ENCODE measurements around the gene CEP41.

The CEP41 gene

DNA sequence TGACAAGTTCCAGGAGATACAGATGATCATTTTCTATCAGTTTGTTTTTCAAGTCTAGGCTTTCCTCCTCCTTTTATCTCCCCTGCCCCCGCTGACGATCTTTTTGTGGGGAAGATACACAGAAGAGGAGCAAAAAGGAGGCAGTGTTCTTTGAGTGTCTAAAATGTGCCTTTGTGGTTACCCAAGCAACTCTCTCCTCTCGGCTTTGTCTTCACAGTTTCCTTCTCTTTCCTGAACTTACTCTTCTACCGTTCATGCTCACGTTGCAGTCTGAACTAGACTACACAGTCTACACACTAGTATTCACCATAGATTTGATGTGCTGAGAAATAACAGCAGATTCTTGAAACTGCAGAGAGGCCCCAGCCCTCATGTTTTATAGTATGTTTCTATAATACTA is 23.6 kb downstream of the CEP41 start:
- DNase-seq, result no peak

DNA sequence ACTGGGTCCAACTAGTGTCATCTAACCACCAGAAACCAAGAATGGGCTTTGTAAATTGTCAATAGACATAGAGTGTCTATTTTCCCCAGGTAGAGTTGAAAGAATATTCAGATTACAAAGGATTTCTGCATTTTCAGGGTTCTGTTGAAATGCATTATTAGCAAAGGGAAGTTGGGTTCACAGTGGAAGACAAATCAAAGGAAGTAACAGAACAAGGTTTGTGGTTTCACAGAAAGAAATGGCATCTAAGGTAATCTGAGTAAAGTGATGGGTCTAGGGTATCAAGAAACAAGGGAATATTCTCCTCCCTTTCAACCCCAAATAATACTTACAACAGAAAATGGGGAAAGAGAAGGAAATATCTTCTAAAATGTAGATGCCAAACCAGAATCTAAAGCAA is 25.8 kb downstream of the CEP41 start:
- no peak for DNase-seq

DNA sequence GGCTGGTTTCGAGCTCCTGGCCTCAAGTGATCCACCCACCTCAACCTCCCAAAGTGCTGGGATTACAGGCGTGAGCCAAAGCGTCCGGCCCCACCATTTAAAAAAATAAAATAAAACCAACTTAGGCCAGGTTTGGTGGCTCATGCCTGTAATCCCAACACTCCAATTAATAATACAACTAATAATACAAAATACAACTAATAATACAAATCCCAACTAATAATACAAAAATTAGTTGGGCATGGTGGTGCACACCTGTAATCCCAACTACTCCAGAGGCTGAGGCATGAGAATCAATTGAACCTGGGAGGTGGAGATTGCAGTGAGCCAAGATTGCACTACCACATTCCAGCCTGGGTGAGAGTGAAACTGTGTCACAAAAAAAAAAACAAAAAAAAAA is 27.6 kb downstream of the CEP41 start:
- DNase-seq, result no peak

DNA sequence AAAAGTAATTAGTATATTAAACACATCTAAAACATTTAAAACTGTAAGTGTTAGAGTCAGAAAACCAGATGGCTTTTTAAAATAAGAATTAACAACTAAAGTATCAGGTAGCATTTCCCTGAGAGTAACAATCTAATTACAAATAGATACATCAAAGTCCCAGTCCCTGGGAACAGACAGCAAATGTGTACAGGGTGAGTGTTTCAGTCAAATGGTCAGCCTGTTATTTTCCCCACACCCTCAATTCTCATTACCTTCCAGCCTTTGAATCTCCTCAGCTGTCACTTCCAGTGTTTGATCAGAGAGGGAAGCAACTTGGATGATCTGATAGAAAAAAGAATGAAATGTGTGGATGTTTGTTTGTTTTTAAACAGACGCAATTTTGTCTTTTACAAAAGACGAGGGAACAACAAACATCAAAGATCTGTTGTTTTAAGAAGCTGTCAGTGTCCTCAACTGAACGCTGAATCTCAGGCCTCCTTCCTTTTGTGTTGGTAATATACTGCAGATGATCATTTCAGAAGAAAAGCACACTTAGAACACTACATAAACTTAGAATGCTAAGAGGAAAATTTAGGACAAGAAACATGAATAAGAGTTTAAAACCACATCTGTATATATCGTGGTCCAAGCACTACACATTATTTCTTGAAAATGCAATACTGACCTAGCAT is 29.8 kb downstream of the CEP41 start:
- no peak for DNase-seq

DNA sequence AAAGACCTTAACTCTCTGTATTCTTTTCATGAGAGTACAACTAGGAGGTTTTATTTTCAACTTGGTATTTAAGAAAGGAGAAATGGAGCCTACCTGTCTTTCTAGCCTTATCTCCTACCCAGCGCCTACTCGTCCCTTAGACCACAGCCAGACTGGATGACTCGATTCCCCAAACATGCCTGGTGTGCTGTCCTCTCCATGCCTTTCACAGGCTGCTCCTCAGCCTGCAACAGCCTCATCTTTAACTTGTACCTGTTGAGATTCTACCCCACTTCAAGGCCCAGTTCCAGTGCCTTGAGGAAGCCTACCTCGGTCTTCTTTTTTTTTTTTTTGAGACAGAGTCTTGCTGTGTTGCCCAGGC is 31.1 kb downstream of the CEP41 start:
- peak; percentile 36 for DNase-seq

DNA sequence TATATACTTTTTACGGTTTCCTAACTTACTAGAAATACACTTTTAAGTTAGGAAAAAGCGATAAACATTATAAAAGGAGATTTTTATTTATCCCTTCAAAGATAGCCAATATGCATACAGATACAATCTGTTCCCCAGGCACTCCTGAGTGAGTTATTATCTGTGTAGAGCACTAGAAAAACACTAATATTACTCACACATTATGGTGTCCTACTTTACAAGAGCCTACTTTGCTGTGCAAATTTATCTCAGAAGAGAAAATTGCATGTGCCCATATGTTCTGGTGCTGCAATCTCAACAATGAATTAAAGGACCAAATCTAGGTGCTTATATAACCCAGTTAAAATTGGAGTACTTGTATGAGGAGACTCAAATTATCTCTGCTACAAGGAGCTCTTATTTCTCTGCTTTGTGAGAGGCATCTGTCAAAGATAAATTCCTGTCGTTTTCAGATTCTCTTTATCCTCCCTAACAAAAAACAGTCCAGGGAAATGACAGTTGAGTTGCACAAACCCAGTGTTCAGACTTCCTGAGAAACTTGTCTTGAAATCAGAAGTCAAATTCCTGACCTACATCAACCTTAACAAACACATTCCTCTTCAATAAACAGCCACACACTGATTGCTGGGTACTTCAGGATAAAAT is 31.6 kb downstream of the CEP41 start:
- DNase-seq, result peak; percentile 42

DNA sequence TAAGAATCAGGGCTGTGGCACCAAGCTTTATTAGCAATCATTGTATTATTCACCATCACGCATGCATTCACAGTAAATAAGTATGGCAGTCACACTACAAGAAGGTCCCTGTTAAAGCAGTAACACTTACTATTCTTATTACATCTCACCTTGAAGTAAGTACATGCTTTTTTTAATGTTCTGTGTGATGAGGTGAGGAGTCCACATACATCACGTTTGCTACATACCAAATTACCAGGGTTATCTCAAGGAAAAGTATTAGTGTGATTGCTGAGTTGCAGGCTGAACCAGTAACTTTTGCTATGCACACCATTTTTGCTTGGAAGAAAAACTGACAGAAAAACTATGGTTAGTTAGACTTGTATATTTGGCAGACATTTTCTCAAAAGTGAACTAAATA is 35.8 kb downstream of the CEP41 start:
- DNase-seq, result no peak

DNA sequence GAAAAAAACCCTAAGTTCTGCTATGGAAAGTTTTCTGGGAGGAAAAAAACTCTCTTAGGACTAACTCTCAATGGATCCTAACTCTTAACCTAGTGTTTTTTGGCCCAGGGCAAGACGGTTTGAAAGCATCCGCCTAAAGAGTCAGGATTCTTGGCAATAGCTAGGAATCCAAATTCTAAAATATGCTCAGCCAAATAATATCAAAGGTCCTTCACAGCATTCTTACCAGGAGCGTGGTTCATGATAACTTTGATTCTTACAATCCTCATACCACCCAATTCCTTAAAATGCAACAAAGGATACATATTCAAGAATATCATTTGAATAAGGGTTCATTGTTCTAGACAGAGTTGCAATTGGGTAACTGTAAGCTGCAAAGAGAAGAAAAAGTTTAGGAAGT is 39.2 kb downstream of the CEP41 start:
- DNase-seq, result no peak

DNA sequence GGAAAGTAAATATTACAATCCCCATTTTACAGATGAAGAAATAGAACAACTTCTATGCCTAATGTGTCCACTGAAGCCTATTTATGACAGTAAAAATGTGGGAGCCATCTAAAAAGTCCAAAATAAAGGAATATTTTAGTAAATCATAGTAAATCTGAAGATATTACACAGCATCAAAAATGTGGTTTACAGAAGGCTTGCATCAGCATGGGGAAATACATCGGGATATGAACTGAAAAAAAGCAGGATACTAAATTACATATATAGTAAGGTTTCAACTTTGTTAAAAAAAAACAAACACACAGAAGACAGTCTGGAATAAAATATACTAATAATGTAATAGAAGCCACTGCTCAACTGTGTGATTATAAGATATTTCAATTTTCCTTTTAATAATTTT is 39.7 kb downstream of the CEP41 start:
- no peak for DNase-seq

DNA sequence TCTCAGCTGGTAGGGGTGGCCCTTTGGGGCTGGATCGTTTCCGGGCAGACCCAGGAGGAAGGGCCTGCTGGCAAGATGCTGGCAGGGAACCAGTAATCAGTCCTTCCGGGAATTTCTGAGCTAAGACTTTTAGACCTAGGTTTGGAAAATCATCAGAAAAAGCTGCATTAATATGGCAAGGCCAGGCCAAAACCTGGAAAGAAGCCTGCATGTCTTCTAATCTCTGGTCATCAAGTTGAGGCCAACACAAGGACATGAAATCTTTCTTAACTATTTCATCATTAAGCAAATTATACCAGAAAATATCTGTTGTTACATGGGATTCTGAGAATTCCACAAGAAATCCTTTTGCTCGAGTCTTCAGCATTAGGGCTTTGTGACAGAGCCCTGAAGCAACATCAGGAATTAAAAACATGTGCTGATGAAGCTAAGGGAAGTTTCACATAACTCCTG is 40.7 kb downstream of the CEP41 start:
- DNase-seq, result peak; percentile 86

DNA sequence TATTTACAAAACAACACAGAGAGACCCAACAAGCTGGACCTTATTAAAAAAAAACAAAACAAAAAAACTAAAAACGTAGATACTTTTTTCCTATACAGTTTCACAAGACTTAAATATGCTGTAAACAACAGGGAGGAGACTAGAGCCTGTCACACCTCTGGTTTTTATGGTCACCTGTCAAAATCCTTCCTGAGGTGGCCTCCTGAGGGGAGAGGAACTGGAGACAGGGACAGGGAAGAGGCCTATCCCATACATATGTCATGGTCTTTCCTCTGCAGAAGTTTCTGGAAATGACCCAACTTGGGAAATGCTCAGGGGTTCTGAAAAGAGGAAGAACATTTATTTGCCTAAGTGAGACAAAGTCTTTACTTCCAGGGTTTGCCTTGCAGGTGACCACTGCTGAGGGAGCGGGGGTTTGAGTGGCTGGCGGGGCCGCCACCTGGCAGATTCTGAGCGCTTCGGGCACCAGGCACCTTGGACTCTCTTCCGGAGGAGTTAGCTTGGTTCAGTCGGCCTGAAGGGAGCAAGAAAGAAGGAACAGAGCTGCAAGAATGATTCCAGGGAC is 42.2 kb downstream of the CEP41 start:
- DNase-seq, result no peak

DNA sequence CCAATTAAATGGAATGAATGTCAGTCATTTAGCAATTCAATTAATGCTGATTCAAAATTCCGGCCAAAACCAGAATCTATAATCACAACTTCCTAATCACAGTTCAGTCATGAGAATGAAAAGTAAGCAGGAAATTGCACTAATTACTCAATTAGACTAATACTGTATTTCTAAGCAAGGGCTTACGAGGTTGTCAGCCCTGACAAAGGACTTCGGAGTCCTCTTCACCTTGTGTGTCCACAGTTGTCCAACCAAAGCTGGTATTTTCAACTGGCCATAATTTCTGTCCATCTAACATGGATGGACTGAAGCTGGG is 43.1 kb downstream of the CEP41 start:
- no peak for DNase-seq

DNA sequence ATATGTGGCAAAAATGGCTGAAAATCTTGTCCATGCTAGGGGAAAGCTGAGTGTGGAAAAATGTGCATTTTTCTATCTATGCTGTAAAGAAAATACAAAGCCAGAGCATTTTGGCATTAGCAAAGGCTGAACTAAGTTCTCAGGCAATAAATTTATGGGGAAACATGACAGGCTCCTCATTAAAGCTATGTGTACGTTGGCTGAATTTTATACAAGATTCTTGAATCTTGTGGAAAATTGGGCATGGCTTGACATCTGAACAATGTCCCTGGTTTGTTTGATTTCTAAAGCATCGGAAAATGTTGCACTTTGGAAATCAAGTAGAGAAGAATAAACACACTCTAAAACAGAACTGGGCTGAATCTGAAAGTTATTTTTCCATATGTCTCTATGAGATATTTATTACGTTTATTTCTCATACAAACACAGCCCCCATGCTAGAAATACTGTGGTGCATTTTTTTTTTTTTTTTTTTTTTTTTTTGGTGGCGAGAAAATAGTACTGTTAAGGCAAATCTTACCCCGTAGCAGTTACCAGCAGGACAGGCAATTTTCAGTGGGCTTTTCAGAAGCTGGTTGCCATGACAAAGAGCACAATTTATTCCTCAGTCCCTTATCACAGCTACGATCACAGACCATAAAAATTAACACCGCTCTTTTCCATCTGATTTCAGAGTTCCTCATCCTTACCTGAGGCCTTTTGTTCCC is 43.6 kb downstream of the CEP41 start:
- peak; percentile 45 for DNase-seq

DNA sequence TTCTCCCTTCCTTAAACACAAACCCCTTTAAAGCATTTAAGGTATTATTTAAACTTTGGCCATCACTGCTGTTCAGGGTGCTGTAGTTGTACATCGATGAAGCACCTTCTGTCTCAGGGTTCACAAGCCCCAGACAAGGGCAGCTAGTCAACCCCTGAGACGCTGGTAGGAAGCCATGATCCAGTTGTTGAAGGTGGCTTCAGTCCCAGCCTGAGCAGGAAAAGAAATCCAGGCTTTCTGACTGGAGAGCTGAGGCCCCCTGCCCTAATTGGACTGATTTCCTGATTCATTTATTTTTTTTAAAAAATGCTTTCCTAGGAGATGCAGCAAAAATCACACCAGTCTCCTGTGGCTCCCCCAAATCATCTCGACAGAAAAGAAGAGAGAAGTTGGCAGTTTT is 44.7 kb downstream of the CEP41 start:
- DNase-seq, result no peak

DNA sequence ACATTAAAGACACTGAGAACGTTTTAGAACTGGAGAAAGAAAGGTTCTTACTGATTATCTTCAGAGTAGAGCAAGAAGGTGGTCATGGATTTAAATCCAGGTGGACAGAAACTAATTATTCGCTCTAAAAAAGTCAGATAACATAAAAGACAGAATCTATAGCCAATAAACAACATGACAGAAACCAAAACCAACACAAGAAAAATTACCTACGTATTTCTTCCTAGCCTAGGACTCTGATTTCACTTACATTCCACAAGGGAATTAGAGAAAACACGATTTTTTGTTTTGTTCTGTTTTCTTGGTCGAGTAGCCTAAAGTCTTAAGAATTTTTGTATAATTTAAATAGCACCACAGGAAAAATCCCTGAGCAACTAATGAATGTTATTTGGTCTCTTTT is 45.4 kb downstream of the CEP41 start:
- no peak for DNase-seq

DNA sequence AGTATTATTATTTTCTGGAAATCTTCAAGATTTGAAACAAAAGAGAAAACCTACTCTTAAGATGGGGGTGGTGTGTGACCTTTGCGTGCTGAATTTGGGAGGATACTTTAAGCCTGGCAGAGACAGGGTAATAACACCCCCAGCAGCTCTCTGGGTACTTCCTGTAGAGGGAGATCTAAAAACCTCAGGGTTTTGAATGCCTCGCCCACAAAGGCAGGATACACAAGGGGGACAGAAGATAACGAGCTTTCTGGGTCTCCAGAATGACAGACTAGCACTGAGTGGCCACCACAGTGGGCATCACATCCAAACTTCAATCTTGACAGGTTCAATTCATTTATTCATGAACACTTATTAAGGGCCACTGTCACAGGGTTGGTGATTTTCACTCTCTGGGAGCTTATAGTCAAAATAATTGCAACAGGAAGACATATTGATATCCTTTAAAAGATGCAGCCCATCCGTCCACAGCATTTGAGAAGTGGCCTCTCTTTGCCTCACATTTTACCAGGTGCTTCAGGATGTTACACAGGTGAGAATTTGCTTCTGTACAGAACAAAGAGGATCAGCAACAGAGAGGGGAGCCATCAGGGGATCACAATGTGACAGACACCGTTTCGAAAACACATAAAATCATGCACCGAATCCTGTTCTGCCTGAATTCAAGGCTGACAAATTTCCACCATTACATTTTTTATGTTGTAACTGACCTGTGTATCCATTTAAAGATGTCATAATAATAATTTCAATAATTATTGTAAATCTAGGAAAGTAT is 46.2 kb downstream of the CEP41 start:
- no peak for DNase-seq

DNA sequence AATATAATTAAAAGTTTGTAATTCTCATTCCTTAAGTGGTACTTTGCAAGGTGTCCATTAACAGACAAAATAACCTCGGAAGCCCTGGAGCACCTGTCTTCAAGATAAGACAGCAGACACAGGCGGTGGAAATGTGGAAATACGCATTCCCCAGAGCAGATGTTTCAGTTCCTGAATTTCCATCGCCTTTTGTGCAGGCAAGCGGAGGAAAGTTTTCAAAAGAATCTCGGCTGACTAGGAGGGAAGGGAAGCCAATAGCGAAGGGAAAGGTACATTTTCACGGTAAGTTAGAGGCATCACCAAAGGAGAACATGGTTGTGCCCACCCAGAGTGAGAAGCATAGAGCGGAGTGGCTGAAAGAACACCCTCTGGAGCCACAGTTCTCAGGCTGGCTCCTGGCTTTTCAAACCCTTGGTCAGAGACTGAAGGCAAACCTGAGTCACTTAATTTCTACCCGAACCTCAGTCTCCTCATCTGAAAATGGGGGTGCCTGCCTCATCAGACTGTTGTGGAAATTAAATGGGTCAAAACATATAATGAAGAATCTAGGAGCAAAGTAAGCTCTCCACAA is 46.9 kb downstream of the CEP41 start:
- DNase-seq, result no peak

DNA sequence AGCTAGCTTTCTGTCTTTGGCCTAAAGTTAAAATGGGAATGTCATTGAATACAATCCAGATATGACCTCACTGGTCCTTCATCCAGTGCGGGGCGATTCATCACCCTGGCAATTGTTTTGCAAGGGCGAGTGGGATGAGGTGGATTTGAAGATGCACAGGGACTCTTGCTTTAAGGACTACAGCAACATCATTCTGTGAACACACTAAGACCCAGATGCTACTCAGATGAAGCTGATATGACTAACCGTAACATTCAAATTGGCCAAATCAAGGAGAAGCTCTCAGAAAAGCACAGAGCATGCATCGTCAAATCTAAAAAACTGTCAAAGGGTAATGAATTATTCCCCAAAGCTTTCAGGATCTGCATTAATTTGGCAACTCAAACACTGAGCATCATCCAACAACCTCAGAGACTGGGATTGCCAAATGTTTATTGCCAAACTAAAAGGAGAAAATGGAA is 47.7 kb downstream of the CEP41 start:
- peak; percentile 75 for DNase-seq

DNA sequence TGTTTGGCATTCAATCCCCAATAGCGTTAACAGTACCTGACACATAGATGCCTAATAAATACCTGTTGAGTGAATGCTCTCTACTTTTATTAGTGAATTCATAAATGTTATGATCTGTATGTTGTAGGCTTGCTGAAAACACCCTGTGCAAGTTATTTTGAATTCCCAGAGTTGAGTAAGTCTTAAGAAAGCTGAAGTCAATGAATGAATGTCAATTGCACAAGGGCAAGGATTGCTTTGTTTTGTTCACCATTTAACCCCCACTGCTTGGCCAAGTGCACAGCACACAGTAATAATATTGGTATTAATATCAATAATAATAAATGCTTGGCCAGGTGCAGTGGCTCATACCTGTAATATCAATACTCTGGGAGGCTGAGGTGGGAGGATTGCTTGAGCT is 50.3 kb downstream of the CEP41 start:
- no peak for DNase-seq

DNA sequence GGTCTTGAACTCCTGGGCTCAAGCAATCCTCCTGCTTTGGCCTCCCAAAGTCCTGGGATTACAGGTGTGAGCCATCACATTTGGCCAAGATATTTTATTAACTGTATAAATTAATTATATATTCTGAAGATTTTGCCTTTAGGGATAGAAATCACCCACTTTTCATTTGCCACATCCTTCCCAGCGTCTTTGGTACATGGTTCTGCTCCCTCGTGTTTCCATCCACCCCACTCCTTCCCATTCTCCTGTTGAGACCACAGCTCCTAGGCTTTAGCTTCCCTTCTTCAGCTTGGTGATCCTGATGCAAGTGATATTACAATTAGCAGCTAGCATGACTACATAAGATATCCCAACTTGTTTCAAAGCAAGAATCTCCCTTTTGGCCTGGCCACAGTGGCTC is 52.1 kb downstream of the CEP41 start:
- no peak for DNase-seq

DNA sequence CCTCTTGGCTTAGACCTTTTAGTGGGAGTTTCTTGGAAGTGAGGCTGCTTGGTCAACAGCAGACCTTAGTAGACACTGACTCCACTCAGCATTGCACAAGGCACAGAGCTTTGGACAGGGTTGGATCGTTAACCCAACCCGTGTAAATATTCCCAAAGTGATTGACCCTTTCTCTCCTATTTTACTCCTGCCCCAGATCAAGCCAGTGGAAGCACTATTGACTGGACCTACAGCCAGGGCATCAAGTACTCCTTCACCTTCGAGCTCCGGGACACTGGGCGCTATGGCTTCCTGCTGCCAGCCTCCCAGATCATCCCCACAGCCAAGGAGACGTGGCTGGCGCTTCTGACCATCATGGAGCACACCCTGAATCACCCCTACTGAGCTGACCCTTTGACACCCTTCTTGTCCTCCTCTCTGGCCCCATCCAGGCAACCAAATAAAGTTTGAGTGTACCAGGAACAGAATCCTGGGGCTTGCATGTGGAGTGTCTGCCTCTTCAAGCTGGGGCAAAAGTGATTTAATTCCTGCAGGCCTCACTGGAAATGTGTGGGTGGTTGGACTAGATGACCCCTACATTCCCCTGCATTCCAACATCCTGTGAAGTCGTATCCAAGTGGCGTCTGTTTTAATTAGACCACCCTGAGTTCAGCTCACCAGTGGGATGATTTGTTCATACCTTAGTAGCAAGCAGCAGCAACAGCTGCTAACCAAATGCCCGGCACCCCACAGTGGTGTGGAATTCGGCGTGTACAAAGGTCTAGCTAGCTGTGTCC is 53.0 kb downstream of the CEP41 start:
- peak; percentile 82 for DNase-seq

DNA sequence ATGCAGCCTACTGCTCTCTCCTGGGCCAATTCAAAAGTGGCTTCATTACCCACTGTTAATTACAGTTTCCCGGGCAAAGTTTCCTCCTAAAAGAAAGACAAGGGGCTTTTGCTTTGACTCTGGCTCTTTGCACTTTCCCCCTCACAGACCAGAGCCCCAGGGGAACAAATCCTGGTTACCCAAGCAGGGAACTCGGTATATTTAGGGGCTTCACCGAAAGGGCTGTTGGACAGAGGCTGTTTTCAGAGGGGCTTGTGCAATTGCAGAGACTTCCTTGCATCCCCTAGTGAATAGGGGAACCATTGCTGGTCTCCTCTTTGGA is 53.5 kb downstream of the CEP41 start:
- no peak for DNase-seq

All from fibroblast of skin of right biceps (primary cell).